ENCODE data around the gene DNAH7.

DNAH7 gene

GRCh38 chr2:195871326-195871725 lies 197.3 kb downstream of the DNAH7 start:
- no peak for DNase-seq (ENCODE audit: low read depth in 2 of 2, low spot score in 1 of 2)

- DNase-seq (ENCODE audit: low read depth in 2 of 2, low spot score in 1 of 2) = no peak
These were observed 204.3 kb downstream of the DNAH7 start for GRCh38 chr2:195864316-195864715.

- no peak for DNase-seq (ENCODE audit: low read depth in 2 of 2, low spot score in 1 of 2)
These were observed 205.1 kb downstream of the DNAH7 start for GRCh38 chr2:195863564-195863963.

- no peak for DNase-seq (ENCODE audit: low read depth in 2 of 2, low spot score in 1 of 2)
These were observed 205.5 kb downstream of the DNAH7 start for GRCh38 chr2:195863121-195863520.

- no peak for DNase-seq (ENCODE audit: low read depth in 2 of 2, low spot score in 1 of 2)
These were observed 206.8 kb downstream of the DNAH7 start for GRCh38 chr2:195861821-195862220.

GRCh38 chr2:195859513-195859912 lies 209.1 kb downstream of the DNAH7 start:
- DNase-seq (ENCODE audit: low read depth in 2 of 2, low spot score in 1 of 2) = no peak

GRCh38 chr2:195857132-195857531 lies 211.5 kb downstream of the DNAH7 start:
- no peak for DNase-seq (ENCODE audit: low read depth in 2 of 2, low spot score in 1 of 2)

- DNase-seq (ENCODE audit: low read depth in 2 of 2, low spot score in 1 of 2) = no peak
These were observed 217.9 kb downstream of the DNAH7 start for GRCh38 chr2:195850764-195851163.

- DNase-seq (ENCODE audit: low read depth in 2 of 2, low spot score in 1 of 2) = no peak
These were observed 220.3 kb downstream of the DNAH7 start for GRCh38 chr2:195848119-195848899.

GRCh38 chr2:195842932-195843331 lies 225.7 kb downstream of the DNAH7 start:
- no peak for DNase-seq (ENCODE audit: low read depth in 2 of 2, low spot score in 1 of 2)

GRCh38 chr2:195838002-195838401 lies 230.6 kb downstream of the DNAH7 start:
- no peak for DNase-seq (ENCODE audit: low read depth in 2 of 2, low spot score in 1 of 2)

GRCh38 chr2:195836002-195836401 lies 232.6 kb downstream of the DNAH7 start:
- DNase-seq (ENCODE audit: low read depth in 2 of 2, low spot score in 1 of 2) = no peak

- DNase-seq (ENCODE audit: low read depth in 2 of 2, low spot score in 1 of 2) = no peak
These were observed 233.8 kb downstream of the DNAH7 start for GRCh38 chr2:195834836-195835235.

- no peak for DNase-seq (ENCODE audit: low read depth in 2 of 2, low spot score in 1 of 2)
These were observed 237.4 kb downstream of the DNAH7 start for GRCh38 chr2:195830968-195831950.

- no peak for DNase-seq (ENCODE audit: low read depth in 2 of 2, low spot score in 1 of 2)
These were observed 244.2 kb downstream of the DNAH7 start for GRCh38 chr2:195824478-195824877.

GRCh38 chr2:195823206-195823605 lies 245.4 kb downstream of the DNAH7 start:
- DNase-seq (ENCODE audit: low read depth in 2 of 2, low spot score in 1 of 2) = no peak

- no peak for DNase-seq (ENCODE audit: low read depth in 2 of 2, low spot score in 1 of 2)
These were observed 247.1 kb downstream of the DNAH7 start for GRCh38 chr2:195821566-195821932.

- no peak for DNase-seq (ENCODE audit: low read depth in 2 of 2, low spot score in 1 of 2)
These were observed 247.6 kb downstream of the DNAH7 start for GRCh38 chr2:195820867-195821565.

- DNase-seq (ENCODE audit: low read depth in 2 of 2, low spot score in 1 of 2) = no peak
These were observed 248.3 kb downstream of the DNAH7 start for GRCh38 chr2:195820373-195820772.

- DNase-seq (ENCODE audit: low read depth in 2 of 2, low spot score in 1 of 2) = no peak
These were observed 249.4 kb downstream of the DNAH7 start for GRCh38 chr2:195819276-195819675.

GRCh38 chr2:195818526-195818925 lies 250.1 kb downstream of the DNAH7 start:
- no peak for DNase-seq (ENCODE audit: low read depth in 2 of 2, low spot score in 1 of 2)
